AG04449 (cell line): ENCODE data around the gene WDR45B.
A peak's percentile ranks its signal among the peaks of the same experiment; 100 is the strongest.

Source experiments
- CTCF ChIA-PET: fragments of 350-600 bp; formaldehyde crosslinking; extraction: SDS; loops from one replicate; lab custom pipeline; 2021; ENCODE audit warnings: antibody characterized with exemption; lab: Yijun Ruan, JAX
- POLR2A ChIA-PET: fragments of 400-600, 350-600 bp; formaldehyde crosslinking; extraction: SDS; loops from one replicate; lab custom pipeline; 2020; ENCODE audit warnings: antibody characterized with exemption, inconsistent platforms; lab: Yijun Ruan, JAX
- DNase-seq: peaks from one replicate; pipeline ENCODE4 v3.0.0-alpha.2; 2010; ENCODE audit warnings: low read depth, low spot score
- H3K4me3 ChIP-seq: 2 replicates; pipeline ENCODE4 v1.5.1; 2011; ENCODE audit warnings: low read depth, mild to moderate bottlenecking, control low read depth, low read length
- TF ChIP-seq, protein P1 (sequence below): IDR thresholded peaks from one replicate; pipeline ENCODE4 v1.5.1; 2011; ENCODE audit warnings: mild to moderate bottlenecking, moderate library complexity, low read length, control low read depth, inconsistent platforms; ENCODE audit not compliant: insufficient read depth; ENCODE audit errors: missing control alignments

The WDR45B gene

DNA sequence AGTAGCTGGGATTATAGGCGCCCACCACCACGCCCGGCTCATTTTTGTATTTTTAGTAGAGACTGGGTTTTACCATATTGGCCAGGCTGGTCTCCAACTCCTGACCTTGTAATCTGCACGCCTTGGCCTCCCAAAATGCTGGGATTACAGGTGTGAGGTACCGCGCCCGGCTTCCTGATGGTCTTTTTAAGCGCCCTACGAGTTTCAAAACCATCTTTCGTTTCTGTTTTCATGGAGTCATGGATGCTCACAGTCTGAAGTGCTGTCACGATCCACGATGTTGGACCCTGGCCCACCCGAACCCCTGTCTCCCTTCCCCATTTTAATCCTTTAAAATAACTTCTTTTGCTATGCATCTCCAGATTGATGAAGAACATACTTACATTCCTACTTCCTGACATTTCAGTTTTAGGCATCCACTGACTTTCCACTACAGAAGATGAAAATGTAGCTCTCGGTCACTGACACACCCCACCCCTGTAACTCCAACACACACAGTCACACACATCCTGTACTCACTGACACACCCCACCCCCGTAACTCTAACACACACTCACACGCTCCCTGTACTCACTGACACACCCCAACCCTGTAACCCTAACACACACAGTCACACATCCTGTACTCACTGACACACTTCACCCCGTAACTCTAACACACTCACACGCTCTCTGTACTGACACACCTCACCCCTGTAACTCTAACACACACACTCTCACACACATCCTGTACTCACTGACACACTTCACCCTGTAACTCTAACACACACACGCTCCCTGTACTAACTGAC is 22.6 kb upstream of the WDR45B start:
- no peak for DNase-seq
- no peak overlapping the region for H3K4me3 ChIP-seq
- POLR2A ChIA-PET = no interaction called here
- TF ChIP-seq, protein P1, sequence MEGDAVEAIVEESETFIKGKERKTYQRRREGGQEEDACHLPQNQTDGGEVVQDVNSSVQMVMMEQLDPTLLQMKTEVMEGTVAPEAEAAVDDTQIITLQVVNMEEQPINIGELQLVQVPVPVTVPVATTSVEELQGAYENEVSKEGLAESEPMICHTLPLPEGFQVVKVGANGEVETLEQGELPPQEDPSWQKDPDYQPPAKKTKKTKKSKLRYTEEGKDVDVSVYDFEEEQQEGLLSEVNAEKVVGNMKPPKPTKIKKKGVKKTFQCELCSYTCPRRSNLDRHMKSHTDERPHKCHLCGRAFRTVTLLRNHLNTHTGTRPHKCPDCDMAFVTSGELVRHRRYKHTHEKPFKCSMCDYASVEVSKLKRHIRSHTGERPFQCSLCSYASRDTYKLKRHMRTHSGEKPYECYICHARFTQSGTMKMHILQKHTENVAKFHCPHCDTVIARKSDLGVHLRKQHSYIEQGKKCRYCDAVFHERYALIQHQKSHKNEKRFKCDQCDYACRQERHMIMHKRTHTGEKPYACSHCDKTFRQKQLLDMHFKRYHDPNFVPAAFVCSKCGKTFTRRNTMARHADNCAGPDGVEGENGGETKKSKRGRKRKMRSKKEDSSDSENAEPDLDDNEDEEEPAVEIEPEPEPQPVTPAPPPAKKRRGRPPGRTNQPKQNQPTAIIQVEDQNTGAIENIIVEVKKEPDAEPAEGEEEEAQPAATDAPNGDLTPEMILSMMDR = no peak
- CTCF ChIA-PET = interaction anchor here (1.0 to 6.4 kb wide), 2 partner anchors 98 to 106 kb away, joined by 3 to 51 read pairs; no protein-coding TSS in a partner anchor

DNA sequence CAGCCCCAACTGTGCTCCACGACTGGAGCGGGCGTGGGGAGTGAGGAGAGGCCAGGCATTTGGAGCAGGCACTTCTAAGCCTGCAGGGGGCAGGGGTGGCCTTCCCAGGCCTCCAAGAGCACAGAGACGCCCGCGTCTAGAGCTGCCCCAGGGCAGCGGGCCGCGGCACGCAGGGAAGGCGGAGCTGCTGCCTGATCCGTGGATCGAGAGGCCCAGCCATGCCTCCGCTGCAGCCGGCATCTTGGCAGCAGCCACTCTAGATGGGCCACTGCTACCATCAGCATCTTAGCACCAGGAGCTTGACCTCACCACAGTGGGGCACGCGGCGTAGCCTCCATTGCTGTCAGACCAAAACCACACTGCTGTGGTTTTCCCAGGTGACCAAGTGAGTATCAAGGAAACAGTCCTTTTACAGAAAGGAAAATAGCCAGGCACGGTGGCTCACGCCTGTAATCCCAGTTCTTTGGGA is 20.4 kb upstream of the WDR45B start:
- H3K4me3 ChIP-seq = 0 out of 2 replicates have a peak overlapping the region, but pooled peaks have one; percentile 3
- ChIA-PET POLR2A (no interaction called here), CTCF (interaction anchor here (0.7 to 6.4 kb wide), 12 partner anchors 10 to 294 kb away, joined by 3 to 51 read pairs (median 4); no protein-coding TSS in a partner anchor)
- no peak for DNase-seq
- TF ChIP-seq, protein P1 = peak; percentile 70

DNA sequence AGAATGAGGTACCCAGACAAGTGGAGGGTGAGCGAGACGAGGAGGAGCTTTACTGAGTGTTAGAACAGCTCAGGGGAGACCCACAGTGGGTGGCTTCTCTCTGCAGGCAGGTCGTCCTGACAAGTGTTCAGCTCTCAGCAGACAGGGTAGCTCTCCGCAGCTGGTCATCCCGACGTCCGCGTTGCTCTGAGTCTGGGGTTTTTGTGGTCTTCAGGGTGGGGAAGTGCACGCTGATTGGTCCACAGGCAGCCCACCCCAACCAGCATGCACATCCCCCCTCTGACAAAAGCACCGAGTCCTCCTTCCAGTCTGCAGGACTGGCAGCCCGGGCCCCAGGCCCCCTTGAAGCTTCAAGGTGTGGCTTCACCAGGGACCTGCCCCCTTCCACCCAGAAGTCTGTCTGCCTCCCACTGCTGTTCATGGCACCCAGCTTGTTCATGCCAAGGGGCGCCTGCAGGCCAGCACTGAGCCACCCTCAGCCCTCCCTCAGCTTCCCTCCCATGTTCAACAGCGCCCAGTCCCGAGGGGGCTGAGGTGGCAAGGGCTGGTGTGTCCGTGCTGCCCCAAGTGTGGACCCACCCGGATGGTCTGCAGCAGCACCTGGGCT is 19.9 kb upstream of the WDR45B start:
- POLR2A ChIA-PET = no interaction called here
- no peak overlapping the region for H3K4me3 ChIP-seq
- CTCF ChIA-PET = interaction anchor here (0.7 to 6.4 kb wide), 11 partner anchors 10 to 295 kb away, joined by 3 to 51 read pairs (median 3); no protein-coding TSS in a partner anchor
- DNase-seq = no peak
- TF ChIP-seq, protein P1 = no peak

DNA sequence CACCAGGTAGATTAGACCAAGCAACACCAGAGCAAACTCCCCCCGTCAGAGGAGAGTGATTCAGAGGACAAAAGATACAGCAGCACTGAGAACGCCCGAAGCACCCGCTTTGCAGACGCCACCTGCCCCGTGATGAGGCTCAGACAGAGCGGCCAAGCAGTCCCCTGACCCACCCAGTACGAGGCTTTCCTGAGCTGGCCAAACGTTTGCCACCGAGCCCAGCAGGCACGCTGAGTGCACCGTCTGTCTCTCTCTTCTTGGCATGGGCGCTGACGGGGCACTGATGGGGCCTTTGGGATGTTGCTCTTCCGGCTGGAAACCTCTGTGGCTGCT is 19.4 kb upstream of the WDR45B start:
- CTCF ChIA-PET = interaction anchor here (0.7 to 6.4 kb wide), 7 partner anchors 11 to 295 kb away, joined by 3 to 51 read pairs (median 3); no protein-coding TSS in a partner anchor
- DNase-seq = no peak
- POLR2A ChIA-PET = no interaction called here

DNA sequence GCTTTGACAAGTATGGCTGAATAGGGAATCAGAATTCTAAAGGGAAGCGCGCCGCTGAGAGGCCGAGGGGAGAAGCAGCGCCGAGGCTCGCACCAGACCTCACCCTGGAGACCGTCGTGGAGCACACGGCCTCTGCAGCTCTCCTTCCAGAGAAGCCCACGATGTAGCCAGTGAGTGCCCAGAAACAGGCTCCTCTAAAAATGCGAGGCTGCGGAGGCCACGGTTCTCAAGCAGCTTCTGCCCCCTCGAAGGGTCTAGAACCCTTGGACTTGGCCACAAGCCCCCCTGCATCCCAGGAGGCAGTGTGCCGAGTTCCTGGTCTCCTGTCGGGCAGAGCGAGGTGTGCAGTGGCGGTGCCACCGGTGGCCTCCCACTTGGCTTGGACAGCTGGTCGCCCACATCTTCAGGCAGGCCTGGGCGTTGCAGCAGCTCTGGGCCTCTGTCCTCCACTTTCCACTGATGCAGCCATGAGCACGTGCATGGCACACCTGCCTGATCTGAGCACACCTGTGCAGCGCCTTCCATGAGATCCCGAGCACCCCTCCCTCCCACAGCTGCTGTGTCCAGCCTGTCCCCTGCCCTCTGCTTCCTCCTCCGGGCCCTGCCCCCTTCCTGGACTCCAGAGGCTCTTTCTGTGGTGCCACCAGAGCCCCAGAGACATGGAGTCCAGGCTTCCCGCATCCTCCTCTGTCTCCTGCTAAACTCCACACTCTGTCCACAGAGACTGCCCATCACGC is 18.9 kb upstream of the WDR45B start:
- H3K4me3 ChIP-seq = no peak overlapping the region
- CTCF ChIA-PET = interaction anchor here (0.7 to 6.4 kb wide), 3 partner anchors 100 to 113 kb away, joined by 3 to 51 read pairs (median 19); no protein-coding TSS in a partner anchor
- TF ChIP-seq, protein P1 = no peak
- POLR2A ChIA-PET = no interaction called here
- no peak for DNase-seq

More for the DNA sequence above, 19.4 kb upstream of the WDR45B start:
- H3K4me3 ChIP-seq = no peak overlapping the region
- TF ChIP-seq, protein P1 = no peak
